GM23338 (cell line): ENCODE data around the gene SMG9.

Experiments used
- CREB1 ChIP-seq: fragments of 250-450 bp; sonication (Bioruptor Pico); IDR thresholded peaks from 2 replicates; pipeline ENCODE4 v1.5.0; 2020; ENCODE audit warnings: low read depth, mild to moderate bottlenecking, moderate library complexity
- EZH2 ChIP-seq: fragments of 200-600 bp; sonication (generic); IDR thresholded peaks from one replicate; pipeline ENCODE4 v1.8.0; 2017; ENCODE audit warnings: antibody characterized with exemption, mild to moderate bottlenecking, low read depth; ENCODE audit not compliant: unreplicated experiment
- EZH2phosphoT487 ChIP-seq: fragments of 200-600 bp; sonication (generic); IDR thresholded peaks from one replicate; pipeline ENCODE4 v1.8.1; 2018; ENCODE audit warnings: antibody characterized with exemption; ENCODE audit not compliant: unreplicated experiment
- JUNB ChIP-seq: IDR thresholded peaks from one replicate; pipeline ENCODE4 v1.6.1; 2016; ENCODE audit warnings: antibody characterized with exemption; ENCODE audit not compliant: unreplicated experiment
- POLR2AphosphoS5 ChIP-seq: IDR thresholded peaks from 2 replicates; pipeline ENCODE4 v1.6.1; 2016; ENCODE audit warnings: antibody characterized with exemption, low read depth
- TF ChIP-seq, protein P1 (sequence below), 2 experiments: fragments of 200-600 bp in 1 of 2; sonication (generic) in 1 of 2; conservative IDR thresholded peaks; 2 replicates each; pipeline versions ENCODE4 v1.5.1 to v1.6.1; 2016 to 2017; ENCODE audit warnings: antibody characterized with exemption in 2 of 2, low read depth in 2 of 2, mild to moderate bottlenecking in 2 of 2, moderate library complexity in 1 of 2
- TF ChIP-seq, protein P2 (sequence below): IDR thresholded peaks from one replicate; pipeline ENCODE4 v1.6.1; 2018; ENCODE audit warnings: antibody characterized with exemption; ENCODE audit not compliant: unreplicated experiment

DNA sequence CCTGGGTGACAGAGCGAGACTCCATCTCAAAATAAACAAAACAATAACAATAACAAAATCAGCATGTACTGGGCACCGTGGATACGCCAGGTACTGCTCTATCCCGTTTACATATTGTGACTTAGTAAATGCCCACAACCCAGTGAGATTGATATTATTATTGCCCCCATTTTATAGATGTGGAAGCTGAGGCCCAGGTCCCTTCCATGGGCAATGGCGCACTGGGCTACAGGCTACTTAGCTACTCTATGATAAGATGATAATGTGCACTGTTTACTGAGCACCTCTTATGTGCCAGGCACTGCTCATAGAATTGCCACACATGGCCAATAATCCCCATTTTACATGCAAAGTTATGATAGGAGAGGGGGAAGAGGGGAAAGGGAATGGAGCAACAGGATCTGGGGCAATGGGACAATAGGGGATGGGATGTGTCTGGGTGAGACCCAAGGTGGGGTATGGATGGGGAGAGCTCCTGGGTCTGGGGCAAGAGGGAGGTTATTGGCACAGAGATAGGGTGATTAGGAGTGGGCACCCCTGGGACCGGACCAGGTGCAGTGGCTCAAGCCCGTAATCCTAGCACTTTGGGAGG, 20.6 kb upstream of the SMG9 start:
- TF ChIP-seq, protein P1, sequence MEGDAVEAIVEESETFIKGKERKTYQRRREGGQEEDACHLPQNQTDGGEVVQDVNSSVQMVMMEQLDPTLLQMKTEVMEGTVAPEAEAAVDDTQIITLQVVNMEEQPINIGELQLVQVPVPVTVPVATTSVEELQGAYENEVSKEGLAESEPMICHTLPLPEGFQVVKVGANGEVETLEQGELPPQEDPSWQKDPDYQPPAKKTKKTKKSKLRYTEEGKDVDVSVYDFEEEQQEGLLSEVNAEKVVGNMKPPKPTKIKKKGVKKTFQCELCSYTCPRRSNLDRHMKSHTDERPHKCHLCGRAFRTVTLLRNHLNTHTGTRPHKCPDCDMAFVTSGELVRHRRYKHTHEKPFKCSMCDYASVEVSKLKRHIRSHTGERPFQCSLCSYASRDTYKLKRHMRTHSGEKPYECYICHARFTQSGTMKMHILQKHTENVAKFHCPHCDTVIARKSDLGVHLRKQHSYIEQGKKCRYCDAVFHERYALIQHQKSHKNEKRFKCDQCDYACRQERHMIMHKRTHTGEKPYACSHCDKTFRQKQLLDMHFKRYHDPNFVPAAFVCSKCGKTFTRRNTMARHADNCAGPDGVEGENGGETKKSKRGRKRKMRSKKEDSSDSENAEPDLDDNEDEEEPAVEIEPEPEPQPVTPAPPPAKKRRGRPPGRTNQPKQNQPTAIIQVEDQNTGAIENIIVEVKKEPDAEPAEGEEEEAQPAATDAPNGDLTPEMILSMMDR (conservative IDR thresholded peaks at IDR 0.05; ENCODE audit: low read depth in 2 of 2), result no peak
- TF ChIP-seq EZH2, result no peak
- TF ChIP-seq POLR2AphosphoS5, result no peak
- TF ChIP-seq JUNB, result no peak
- TF ChIP-seq, protein P2, sequence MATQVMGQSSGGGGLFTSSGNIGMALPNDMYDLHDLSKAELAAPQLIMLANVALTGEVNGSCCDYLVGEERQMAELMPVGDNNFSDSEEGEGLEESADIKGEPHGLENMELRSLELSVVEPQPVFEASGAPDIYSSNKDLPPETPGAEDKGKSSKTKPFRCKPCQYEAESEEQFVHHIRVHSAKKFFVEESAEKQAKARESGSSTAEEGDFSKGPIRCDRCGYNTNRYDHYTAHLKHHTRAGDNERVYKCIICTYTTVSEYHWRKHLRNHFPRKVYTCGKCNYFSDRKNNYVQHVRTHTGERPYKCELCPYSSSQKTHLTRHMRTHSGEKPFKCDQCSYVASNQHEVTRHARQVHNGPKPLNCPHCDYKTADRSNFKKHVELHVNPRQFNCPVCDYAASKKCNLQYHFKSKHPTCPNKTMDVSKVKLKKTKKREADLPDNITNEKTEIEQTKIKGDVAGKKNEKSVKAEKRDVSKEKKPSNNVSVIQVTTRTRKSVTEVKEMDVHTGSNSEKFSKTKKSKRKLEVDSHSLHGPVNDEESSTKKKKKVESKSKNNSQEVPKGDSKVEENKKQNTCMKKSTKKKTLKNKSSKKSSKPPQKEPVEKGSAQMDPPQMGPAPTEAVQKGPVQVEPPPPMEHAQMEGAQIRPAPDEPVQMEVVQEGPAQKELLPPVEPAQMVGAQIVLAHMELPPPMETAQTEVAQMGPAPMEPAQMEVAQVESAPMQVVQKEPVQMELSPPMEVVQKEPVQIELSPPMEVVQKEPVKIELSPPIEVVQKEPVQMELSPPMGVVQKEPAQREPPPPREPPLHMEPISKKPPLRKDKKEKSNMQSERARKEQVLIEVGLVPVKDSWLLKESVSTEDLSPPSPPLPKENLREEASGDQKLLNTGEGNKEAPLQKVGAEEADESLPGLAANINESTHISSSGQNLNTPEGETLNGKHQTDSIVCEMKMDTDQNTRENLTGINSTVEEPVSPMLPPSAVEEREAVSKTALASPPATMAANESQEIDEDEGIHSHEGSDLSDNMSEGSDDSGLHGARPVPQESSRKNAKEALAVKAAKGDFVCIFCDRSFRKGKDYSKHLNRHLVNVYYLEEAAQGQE, result no peak
- TF ChIP-seq CREB1 (CRISPR knock-in tag), result no peak
- no peak for TF ChIP-seq EZH2phosphoT487
